ENCODE data around the gene BRSK2.

- TF ChIP-seq CTCF (IDR thresholded peaks at IDR 0.05; ENCODE audit: poor library complexity) (no peak), EZH2 (IDR thresholded peaks at IDR 0.05; ENCODE audit: borderline replicate concordance) (no peak)
These were observed 69.5 kb downstream of the BRSK2 start for GRCh38 chr11:1459219-1459575.
